ENCODE measurements around the gene ERVH48-1. TPM values are rescaled to one million over a fixed set of nuclear protein-coding genes. Genes with fewer than 3 reads are reported as not detected.
A peak's percentile ranks its signal among the peaks of the same experiment; 100 is the strongest.

The ERVH48-1 gene
- total and polyA plus RNA-seq, 2 donors (not counting 3 experiments of a cell fraction or from before 2014, with no cell fraction given): not detected

GRCh38 chr21:42973309-42973990 is 48.0 kb upstream of the ERVH48-1 start:
- Histone ChIP-seq H3K4me1 (ENCODE audit: control insufficient read depth, extremely low read depth, insufficient read depth, low read length) (peaks cover 10% of the 10 kb centered on the region), H3K9me3 (replicated peaks; ENCODE audit: control insufficient read depth, insufficient read depth, low read length) (no peaks in the 10 kb centered on the region), H3K4me2 (ENCODE audit: insufficient read depth, low read length) (peak overlapping the region; percentile 68), H3K27ac (ENCODE audit: insufficient read depth, low read depth, low read length) (peak overlapping the region; percentile 62), H3K9ac (replicated peaks; ENCODE audit: extremely low read depth, insufficient read depth, low read length) (peak overlapping the region; percentile 70), H3K9me1 (replicated peaks; ENCODE audit: control insufficient read depth, extremely low read depth, insufficient read depth, low read length) (no peaks in the 10 kb centered on the region), H2AFZ (ENCODE audit: low read depth, low read length) (peak overlapping the region; percentile 91), H3K4me3 (replicated peaks in 1 of 3; ENCODE audit: insufficient read depth in 1 of 3, low read depth in 1 of 3, low read length in 3 of 3) (peak overlapping the region; percentile 7 to 61 (median 44)), H3K79me2 (ENCODE audit: control insufficient read depth, insufficient read depth, low read length) (peaks cover 29% of the 10 kb centered on the region), H3K27me3 (ENCODE audit: control insufficient read depth in 2 of 2, insufficient read depth in 2 of 2, low read length in 2 of 2) (no peaks in the 10 kb centered on the region), H3K36me3 (ENCODE audit: control insufficient read depth in 2 of 2, extremely low read depth in 1 of 2, insufficient read depth in 2 of 2, low read length in 2 of 2) (no peaks in the 10 kb centered on the region), H4K20me1 (replicated peaks; ENCODE audit: control insufficient read depth, extremely low read depth, insufficient read depth, low read length) (no peaks in the 10 kb centered on the region)
- FAIRE-seq: no peak
- dilution Hi-C loops (cut with MboI; ENCODE audit: extremely low pct_ligation_motif_present, low sequenced_read_pairs): no loop called here
- ChIA-PET POLR2A (interaction anchor here (0.7 to 1.0 kb wide), 3 partner anchors 16 to 81 kb away, joined by 3 read pairs; partner anchors contain the start of gene NDUFV3), CTCF (interaction anchor here (0.6 to 1.0 kb wide), 2 partner anchors 11 to 81 kb away, joined by 3 read pairs; partner anchors contain the start of gene NDUFV3)
- intact Hi-C loops (cut with micrococcal nuclease): loop anchor here (10.0 kb wide), 1 partner anchor 79 kb away; the partner anchor contains the start of gene NDUFV3
- DNase-seq (ENCODE audit: low read depth, low spot score): no peak
- BruUV-seq (replicated peaks): TSS peak; percentile 66
- TF ChIP-seq EZH2 (IDR thresholded peaks at IDR 0.05; ENCODE audit: borderline replicate concordance, low read depth, low read length, severe bottlenecking) (no peak), FOS (IDR thresholded peaks at IDR 0.05; ENCODE audit: borderline replicate concordance, insufficient read depth, low read length) (no peak), MAX (IDR thresholded peaks at IDR 0.05; ENCODE audit: insufficient read depth, insufficient read length) (no peak), JUN (IDR thresholded peaks at IDR 0.05; ENCODE audit: borderline replicate concordance, insufficient read depth, insufficient read length, low read depth) (no peak), POLR2A (IDR thresholded peaks at IDR 0.05; ENCODE audit: low read depth, low read length) (no peak), GATA2 (IDR thresholded peaks at IDR 0.05; ENCODE audit: insufficient read depth, insufficient read length, low read depth, low read length) (no peak), POLR2AphosphoS5 (IDR thresholded peaks at IDR 0.05; ENCODE audit: insufficient read depth, low read depth, low read length) (no peak), MYC (IDR thresholded peaks at IDR 0.05; ENCODE audit: low read depth, low read length) (no peak), CTCF (IDR thresholded peaks at IDR 0.05; ENCODE audit: extremely low read depth in 1 of 2, insufficient read depth in 1 of 2, low read depth in 1 of 2, low read length in 2 of 2) (no peak)
